SIG-M5 (cell line): ENCODE measurements around the gene INO80B.
A peak's percentile ranks its signal among the peaks of the same experiment; 100 is the strongest.
"Not testable (repeated sequence)": the region's sequence is repeated elsewhere in the genome, so short reads cannot be mapped to it uniquely, and the experiment has no call there.

Source experiments
- DNase-seq: peaks from one replicate; lab custom pipeline; 2025; lab: John Stamatoyannopoulos, UW

INO80B gene

GRCh38 chr2:74481961-74482800 lies 27.3 kb downstream of the INO80B start:
- DNase-seq: no peak

- peak; percentile 83 for DNase-seq
Measured at GRCh38 chr2:74482801-74483674, 28.2 kb downstream of the INO80B start, which contains the start of the genes CCDC142 and TTC31. Gene CCDC142, minus strand, starts transcription at chr2:74482998. Its CDS starts 161 bp downstream, at chr2:74482837. Gene TTC31, plus strand, starts transcription at chr2:74483081. Its CDS starts 15 bp downstream, at chr2:74483096.

GRCh38 chr2:74483675-74484164 lies 28.8 kb downstream of the INO80B start:
- not testable (repeated sequence) for DNase-seq

GRCh38 chr2:74486141-74486540 lies 31.3 kb downstream of the INO80B start:
- DNase-seq: no peak

- DNase-seq: no peak
Measured at GRCh38 chr2:74488643-74489481, 34.0 kb downstream of the INO80B start.

GRCh38 chr2:74489906-74490305 lies 35.0 kb downstream of the INO80B start:
- no peak for DNase-seq

- DNase-seq: no peak
Measured at GRCh38 chr2:74491648-74492544, 37.0 kb downstream of the INO80B start.

GRCh38 chr2:74493546-74493945 lies 38.7 kb downstream of the INO80B start:
- DNase-seq: no peak

GRCh38 chr2:74495440-74495839 lies 40.6 kb downstream of the INO80B start:
- no peak for DNase-seq

GRCh38 chr2:74496997-74497776 lies 42.3 kb downstream of the INO80B start:
- no peak for DNase-seq

- DNase-seq: no peak
Measured at GRCh38 chr2:74497777-74498499, 43.1 kb downstream of the INO80B start.

- no peak for DNase-seq
Measured at GRCh38 chr2:74498500-74499266, 43.8 kb downstream of the INO80B start.

- no peak for DNase-seq
Measured at GRCh38 chr2:74499267-74499939, 44.5 kb downstream of the INO80B start, which contains the start of gene LBX2. Gene LBX2, minus strand, starts transcription at chr2:74499603. Its CDS starts 66 bp downstream, at chr2:74499537.

- no peak for DNase-seq
Measured at GRCh38 chr2:74499940-74500577, 45.2 kb downstream of the INO80B start.

GRCh38 chr2:74500578-74500946 lies 45.7 kb downstream of the INO80B start:
- DNase-seq: no peak

- DNase-seq: no peak
Measured at GRCh38 chr2:74501335-74502071, 46.6 kb downstream of the INO80B start.
